RKO (cell line): ENCODE measurements around the gene STK32C.
"Not testable (repeated sequence)": the region's sequence is repeated elsewhere in the genome, so short reads cannot be mapped to it uniquely, and the experiment has no call there.

Experiments
- DNase-seq: peaks from one replicate; pipeline ENCODE4 v3.0.0-alpha.2; 2016; ENCODE audit warnings: low spot score

STK32C gene

GRCh38 chr10:132301371-132302330 lies 6.1 kb downstream of the STK32C start:
- DNase-seq, result no peak

GRCh38 chr10:132300582-132300981 lies 7.2 kb downstream of the STK32C start:
- no peak for DNase-seq

- no peak for DNase-seq
Observed at GRCh38 chr10:132299371-132300336, 8.1 kb downstream of the STK32C start.

GRCh38 chr10:132298038-132298881 lies 9.5 kb downstream of the STK32C start:
- DNase-seq, result no peak

DNA sequence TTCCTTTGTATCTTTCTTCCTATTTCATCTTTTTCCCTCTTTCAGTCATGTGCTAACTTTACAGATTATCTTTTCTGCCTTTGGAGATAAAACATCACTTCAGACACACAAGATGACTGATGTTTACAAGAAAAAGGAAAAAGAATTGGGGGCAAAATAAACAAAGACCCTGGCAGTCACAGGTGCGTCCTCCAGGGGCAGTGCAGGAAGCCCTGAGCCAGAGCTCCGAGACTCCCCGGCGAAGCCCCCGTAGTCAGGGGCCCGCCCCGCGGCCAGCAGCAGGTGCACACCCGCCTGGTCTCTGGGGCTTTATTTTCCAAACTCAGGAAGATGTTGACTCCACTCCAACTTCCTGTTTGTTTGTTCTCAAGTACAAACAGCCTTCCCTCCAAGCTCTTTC lies 10.2 kb downstream of the STK32C start:
- DNase-seq, result no peak

- no peak for DNase-seq
Observed at GRCh38 chr10:132296666-132297443, 10.9 kb downstream of the STK32C start.

DNA sequence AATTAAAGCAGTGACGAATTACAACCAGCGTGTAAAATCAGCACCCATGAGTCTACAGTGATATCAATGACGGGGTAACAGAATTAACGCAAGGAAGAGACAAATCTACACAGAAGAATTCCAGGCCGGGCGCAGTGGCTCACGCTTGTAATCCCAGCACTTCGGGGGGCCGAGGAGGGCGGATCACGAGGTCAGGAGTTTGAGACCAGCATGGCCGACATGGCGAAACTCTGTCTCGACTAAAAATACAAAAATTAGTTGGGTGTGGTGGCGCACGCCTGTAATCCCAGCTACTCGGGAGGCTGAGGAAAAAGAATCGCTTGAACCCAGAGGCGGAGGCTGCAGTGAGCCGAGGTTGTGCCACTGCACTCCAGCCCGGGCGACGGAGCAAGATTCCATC lies 12.3 kb downstream of the STK32C start:
- not testable (repeated sequence) for DNase-seq

- DNase-seq, result no peak
Observed at GRCh38 chr10:132294561-132295318, 13.0 kb downstream of the STK32C start.

DNA sequence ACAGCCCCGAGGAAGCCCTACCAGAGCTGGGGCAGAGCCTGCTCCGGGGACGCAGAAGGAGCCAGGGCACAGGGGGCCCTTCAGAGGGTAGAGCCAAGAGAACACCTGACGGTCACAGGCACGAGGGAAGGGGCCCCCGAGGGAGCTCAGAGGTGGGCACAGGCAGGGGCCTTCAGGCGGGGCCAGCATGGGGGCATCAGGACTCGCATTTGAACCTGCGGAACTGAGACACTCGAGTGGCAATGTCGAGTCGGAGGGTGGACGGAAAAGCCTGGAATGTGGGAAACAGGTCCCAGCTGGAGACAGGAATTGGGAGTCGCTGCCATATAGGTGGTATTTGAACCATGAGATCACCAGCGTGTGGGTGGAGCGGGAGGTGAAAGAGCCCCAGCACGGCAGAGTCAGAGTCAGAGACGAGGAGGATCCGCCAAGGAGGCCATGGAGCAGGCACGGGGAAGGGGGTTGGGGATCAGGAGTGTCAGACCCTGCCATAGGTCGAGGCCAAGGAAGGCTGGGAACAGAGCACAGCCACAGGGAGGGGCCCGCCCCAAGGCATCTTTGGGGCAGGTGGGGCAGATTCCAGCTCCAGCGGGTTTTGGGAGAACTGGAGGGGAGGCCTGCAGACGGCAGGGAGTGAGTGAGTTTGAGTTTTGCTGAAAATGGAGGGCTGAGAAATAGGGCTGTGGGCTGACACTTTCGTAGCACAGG lies 13.8 kb downstream of the STK32C start:
- no peak for DNase-seq

DNA sequence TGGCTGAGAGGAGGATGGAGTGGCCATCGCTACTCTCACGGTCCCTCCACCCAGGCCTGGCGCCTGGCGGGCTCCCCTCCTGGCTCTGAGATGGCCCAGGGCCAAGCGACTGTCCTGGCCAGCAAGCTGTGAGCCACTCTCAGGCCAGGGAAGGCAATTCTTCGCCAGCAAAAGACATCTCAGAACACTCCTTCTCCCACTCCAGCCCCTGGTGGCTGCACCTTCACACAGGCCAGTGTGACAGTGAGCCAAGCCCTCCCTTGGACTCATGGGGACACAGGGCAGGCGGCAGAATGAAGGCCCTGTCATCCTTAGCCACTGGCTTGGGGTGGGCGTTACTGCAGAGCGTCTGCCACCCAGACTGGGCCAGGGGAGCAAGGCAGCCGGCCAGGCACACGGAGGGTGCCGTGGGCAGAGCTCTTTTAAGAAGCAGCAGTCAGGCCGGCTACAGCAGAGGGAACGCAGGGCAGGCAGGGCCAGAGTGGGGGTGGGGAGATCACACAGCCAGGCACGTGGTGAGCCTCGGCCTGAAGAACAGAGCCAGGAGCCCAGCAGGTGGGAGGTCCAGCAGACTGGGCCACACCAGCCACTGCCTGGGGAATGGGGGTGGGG lies 14.4 kb downstream of the STK32C start:
- no peak for DNase-seq

DNA sequence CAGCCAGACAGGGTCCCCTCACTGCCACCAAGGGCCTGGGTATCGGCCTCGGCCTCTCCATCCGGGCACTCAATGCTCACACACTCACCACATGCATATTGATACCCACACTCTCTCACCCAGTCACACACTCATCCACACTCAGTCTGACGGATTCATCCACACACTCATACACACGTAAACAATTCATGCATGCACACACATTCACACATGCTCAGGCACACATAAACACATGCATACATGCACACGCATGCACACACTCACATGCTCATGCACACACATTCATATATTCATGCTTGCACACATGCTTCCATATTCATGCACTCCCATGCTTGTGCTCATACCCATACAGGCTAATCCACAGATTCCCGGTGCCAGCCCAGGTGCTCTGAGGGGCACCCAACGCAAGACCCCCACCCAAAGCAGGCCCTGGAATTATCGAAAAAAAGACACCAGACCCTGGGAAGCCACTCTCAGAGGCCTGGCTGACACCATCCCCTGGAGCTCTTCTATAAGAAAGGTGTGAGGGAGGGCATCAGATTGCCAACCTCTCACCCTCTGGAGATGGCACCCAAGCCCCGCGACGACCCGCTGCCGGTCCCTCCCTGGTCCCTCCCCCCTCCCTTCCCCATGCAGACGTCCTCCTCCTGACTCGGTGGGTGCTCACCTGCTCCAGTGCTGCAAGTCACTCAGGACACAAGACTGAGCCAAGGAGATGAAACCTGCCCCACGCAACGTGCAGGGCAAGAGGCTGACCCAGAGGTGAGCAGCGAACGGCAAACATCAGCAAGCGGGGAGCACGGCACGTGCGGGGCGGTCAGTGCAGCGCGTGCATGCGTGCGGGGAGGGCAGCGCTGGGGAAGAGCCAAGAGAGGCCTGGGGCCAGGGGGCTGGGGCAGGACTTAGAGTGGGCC lies 15.2 kb downstream of the STK32C start:
- DNase-seq, result no peak

- DNase-seq, result no peak
Observed at GRCh38 chr10:132291826-132292225, 15.9 kb downstream of the STK32C start.

GRCh38 chr10:132290631-132291030 lies 17.1 kb downstream of the STK32C start:
- DNase-seq, result no peak

DNA sequence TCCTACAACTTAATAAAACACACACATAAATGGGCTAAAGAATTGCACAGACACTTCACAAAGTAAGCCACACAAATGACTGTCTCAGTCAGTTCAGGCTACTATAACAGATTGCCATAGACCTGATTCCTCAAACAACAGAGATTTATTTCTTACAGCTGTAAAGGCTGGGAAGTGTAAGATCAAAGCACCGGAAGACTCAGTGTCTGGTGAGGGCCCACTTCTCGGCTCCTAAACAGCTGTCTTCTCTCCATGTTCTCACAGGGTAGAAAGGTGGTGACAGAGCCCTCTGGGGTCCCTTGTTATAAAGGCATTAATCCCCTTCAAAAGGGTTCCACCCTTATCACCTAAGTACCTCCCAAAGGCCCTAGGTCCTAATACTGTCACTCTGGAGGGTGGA lies 18.3 kb downstream of the STK32C start:
- DNase-seq, result no peak

DNA sequence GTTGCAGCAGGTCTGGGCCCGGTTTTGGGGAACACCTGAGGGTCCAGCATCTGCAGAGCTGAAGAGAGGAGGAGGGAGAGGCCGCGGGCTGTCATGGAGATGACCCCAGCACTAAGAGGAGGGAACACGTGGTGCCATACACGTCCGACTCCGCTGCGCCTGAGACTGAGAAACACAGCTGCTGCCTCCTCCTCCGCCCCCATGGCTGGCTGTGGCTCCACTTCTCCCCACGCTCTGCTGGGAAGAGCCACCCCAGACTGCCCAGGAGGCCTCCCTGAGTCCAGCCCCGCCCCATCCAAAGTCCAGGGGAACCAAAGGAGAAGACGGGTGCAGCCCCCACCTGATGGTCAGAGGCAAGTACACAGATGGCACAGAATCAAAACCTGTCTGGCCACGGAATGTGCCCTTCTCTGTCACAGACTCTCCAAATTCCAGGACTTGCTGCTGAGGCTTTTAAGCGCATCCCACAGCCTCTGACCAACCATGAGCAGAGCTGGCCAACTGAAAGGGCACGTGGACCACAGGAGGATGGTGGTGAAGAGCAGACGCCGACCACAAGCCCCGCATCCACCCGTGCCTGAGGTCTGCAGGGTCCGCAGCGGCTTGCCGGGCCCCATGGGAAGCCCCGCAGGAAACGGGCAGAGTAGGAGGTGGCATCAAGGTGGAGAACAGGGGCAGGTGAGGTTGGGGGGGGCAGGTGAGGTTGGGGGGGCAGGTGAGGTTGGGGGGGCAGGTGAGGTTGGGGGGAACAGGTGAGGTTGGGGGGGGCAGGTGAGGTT lies 24.0 kb downstream of the STK32C start:
- no peak for DNase-seq

GRCh38 chr10:132282667-132283603 lies 24.8 kb downstream of the STK32C start:
- DNase-seq, result no peak
